Heart left ventricle (tissue), 16 donors: ENCODE measurements around the gene RPRD1B. TPM values are rescaled to one million over a fixed set of nuclear protein-coding genes. Genes with fewer than 3 reads are reported as not detected.
"Not testable (repeated sequence)": the region's sequence is repeated elsewhere in the genome, so short reads cannot be mapped to it uniquely, and the experiment has no call there.

Source experiments
- ATAC-seq, 4 donors: fragments of 200-7000 bp; cut with Tn5 transposase; one replicate each; pipeline ENCODE4 v1.9.1; 2020 to 2022; ENCODE audit warnings: moderate library complexity in 4 of 4, mild to moderate bottlenecking in 3 of 4, moderate number of reproducible peaks in 1 of 4
- DNase-seq, 5 donors: peaks; one replicate each; pipeline ENCODE4 v3.0.0-alpha.2; 2020
- H3K27ac ChIP-seq, 12 donors: fragments of 200-600 bp; sonication (generic) in 4 of 12; one replicate each; pipeline versions ENCODE4 v1.5.0 to v1.8.0; 2016 to 2022; ENCODE audit warnings: mild to moderate bottlenecking in 2 of 12
- H3K27me3 ChIP-seq, 9 donors: fragments of 200-600 bp; sonication (generic) in 2 of 9; one replicate each; pipeline versions ENCODE4 v1.5.1 to v1.8.0; 2016 to 2022; ENCODE audit warnings: mild to moderate bottlenecking in 3 of 9
- H3K36me3 ChIP-seq, 9 donors: fragments of 200-600 bp; sonication (generic) in 2 of 9; one replicate each; pipeline versions ENCODE4 v1.5.0 to v1.8.0; 2018 to 2022; ENCODE audit warnings: mild to moderate bottlenecking in 2 of 9
- H3K4me1 ChIP-seq, 12 donors: fragments of 200-600 bp; sonication (generic) in 4 of 12; one replicate each; pipeline versions ENCODE4 v1.5.0 to v1.8.0; 2016 to 2022; ENCODE audit warnings: mild to moderate bottlenecking in 3 of 12
- H3K4me3 ChIP-seq, 12 donors: fragments of 200-600 bp; sonication (generic) in 4 of 12; one replicate each; pipeline versions ENCODE4 v1.5.0 to v1.8.0; 2017 to 2022; ENCODE audit warnings: mild to moderate bottlenecking in 9 of 12, moderate library complexity in 4 of 12
- H3K9me3 ChIP-seq, 12 donors: fragments of 200-600 bp; sonication (generic) in 4 of 12; one replicate each; pipeline versions ENCODE4 v1.5.0 to v1.8.0; 2016 to 2022; ENCODE audit warnings: mild to moderate bottlenecking in 1 of 12
- POLR2A ChIP-seq, 2 donors: fragments of 450-650 bp; IDR thresholded peaks; one replicate each; pipeline ENCODE4 v1.6.1; 2017; ENCODE audit warnings: antibody characterized with exemption in 2 of 2, mild to moderate bottlenecking in 2 of 2, moderate library complexity in 2 of 2
- WGBS, 4 donors: extraction: QIAGEN DNeasy Blood & Tissue Kit in 2 of 4; methylation state at CpG; one replicate each; pipeline versions ENCODE4 v1.1.5 to v1.1.7; 2013 to 2018; 5-methylcytosine and 5-hydroxymethylcytosine counted together
- intact Hi-C, 10 donors: fragments of 100-400 bp; cut with DNase I; formaldehyde crosslinking; loops; one replicate each; pipeline versions ENCODE4 v1.11.1 to v1.14.2; 2022
- polyA plus RNA-seq, 2 donors: library from polyadenylated mRNA; stranded (reverse); fragments of 200-250 nt; gene quantifications; one replicate each; pipeline ENCODE4 v1.2.3, GENCODE V29; 2013
- total RNA-seq, 9 donors: library from RNA; depleted of rRNA in 2 of 9; stranded (reverse); fragments of >200 nt in 2 of 9; fragmentation: NEBNext Ultra II Directional in 3 of 9; extraction: Animal tissue kit (Norgen Biotek cat#: 25700) in 3 of 9; gene quantifications; one replicate each; pipeline versions ENCODE4 v1.1.0 to v1.2.4, GENCODE V29; 2016 to 2023
- TF ChIP-seq, protein P1 (sequence below), 12 donors: fragments of 200-600 bp; sonication (generic) in 4 of 12; IDR thresholded peaks; one replicate each; pipeline versions ENCODE4 v1.5.0 to v1.8.0; 2018 to 2022; ENCODE audit warnings: antibody characterized with exemption in 12 of 12, mild to moderate bottlenecking in 5 of 12
- donor health status: ischemic (EF 13 %, LVEDD 7.1; RV severe dilation, severe dysfunction).
- donor health status: healthy with polysubstance abuse.
- donor health status: DM: no; HTN: yes; CAD: no.
- donor health status: DM: no; HTN: no; CAD: no.
- donor health status: ischemic (EF 25% LVEDD 6.9; RV normal size, moderate dysfunction).
- donor health status: ischemic (EF 25% LVEDD 5.7; RV mildly dilated, moderate dysfunction).
- donor health status: healthy.
- donor health status: DM: yes; HTN: yes; CAD: no.
- donor health status: ischemic (EF 35%, LVEDD 5.7; RV mildly dilated, moderate dysfunction).
- donor health status: nonischemic (EF 11% LVEDD 7.7; RV severe dilation, severe dysfunction).
- donor health status: DM: yes; HTN: yes; CAD: no.
- donor health status: PGD.
- donor health status: ischemic (EF 29% LVEDD 5.4; RV normal size, mild dysfunction).
- donor health status: nonischemic (EF 23%, LVEDD 6.1; RV moderate dilation, normal function).

RPRD1B gene
- total and polyA plus RNA-seq, 11 donors, result 9.1 to 60.2 (median 41.8) TPM

- DNase-seq (no peak), ATAC-seq (no peak)
- WGBS, 4 donors, result 86 to 91% (median 89%) methylated on average over 5 of the region's 5 CpGs
- TF ChIP-seq, protein P1, sequence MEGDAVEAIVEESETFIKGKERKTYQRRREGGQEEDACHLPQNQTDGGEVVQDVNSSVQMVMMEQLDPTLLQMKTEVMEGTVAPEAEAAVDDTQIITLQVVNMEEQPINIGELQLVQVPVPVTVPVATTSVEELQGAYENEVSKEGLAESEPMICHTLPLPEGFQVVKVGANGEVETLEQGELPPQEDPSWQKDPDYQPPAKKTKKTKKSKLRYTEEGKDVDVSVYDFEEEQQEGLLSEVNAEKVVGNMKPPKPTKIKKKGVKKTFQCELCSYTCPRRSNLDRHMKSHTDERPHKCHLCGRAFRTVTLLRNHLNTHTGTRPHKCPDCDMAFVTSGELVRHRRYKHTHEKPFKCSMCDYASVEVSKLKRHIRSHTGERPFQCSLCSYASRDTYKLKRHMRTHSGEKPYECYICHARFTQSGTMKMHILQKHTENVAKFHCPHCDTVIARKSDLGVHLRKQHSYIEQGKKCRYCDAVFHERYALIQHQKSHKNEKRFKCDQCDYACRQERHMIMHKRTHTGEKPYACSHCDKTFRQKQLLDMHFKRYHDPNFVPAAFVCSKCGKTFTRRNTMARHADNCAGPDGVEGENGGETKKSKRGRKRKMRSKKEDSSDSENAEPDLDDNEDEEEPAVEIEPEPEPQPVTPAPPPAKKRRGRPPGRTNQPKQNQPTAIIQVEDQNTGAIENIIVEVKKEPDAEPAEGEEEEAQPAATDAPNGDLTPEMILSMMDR (IDR thresholded peaks at IDR 0.05), result no peak
- no peak for TF ChIP-seq POLR2A (IDR thresholded peaks at IDR 0.05)
- Histone ChIP-seq H3K27me3 (no peaks in the 10 kb centered on the region), H3K4me3 (no peak overlapping the region), H3K9me3 (no peaks in the 10 kb centered on the region), H3K4me1 (peaks cover 0 to 9% (median 1%) of the 10 kb centered on the region in 12 donors), H3K27ac (no peak overlapping the region), H3K36me3 (peaks cover 0 to 75% (median 54%) of the 10 kb centered on the region in 9 donors)
- intact Hi-C loops, result no loop called here
Observed at GRCh38 chr20:38005903-38006302, 27.6 kb upstream of the RPRD1B start.

DNA sequence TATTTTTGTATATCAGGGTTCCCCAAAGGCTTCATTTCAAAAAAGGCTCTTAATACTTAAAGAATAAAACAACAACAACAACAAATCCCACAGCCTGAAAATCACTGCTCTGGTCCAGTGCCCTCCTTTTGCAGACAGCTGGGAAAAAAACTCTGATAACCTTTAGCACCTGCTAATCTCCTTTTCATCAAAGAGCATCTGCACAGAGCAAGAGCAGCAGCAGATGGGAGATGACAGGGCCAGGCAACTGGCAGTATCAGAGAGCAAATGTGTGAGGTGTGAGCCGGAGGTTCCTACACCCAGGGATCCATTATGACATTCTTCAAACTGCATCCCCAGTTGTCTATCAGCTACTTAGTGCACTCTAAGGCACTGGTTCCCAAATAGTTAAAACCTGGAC is 26.0 kb upstream of the RPRD1B start:
- intact Hi-C loops, result no loop called here
- TF ChIP-seq POLR2A (IDR thresholded peaks at IDR 0.05), result no peak
- TF ChIP-seq, protein P1 (IDR thresholded peaks at IDR 0.05), result no peak
- Histone ChIP-seq H3K27ac (no peak overlapping the region), H3K27me3 (no peaks in the 10 kb centered on the region), H3K9me3 (no peaks in the 10 kb centered on the region), H3K4me3 (no peak overlapping the region), H3K36me3 (peaks cover 0 to 75% (median 53%) of the 10 kb centered on the region in 9 donors), H3K4me1 (peaks cover 0 to 3% (median 0%) of the 10 kb centered on the region in 12 donors)
- ATAC-seq (no peak), DNase-seq (no peak)
- WGBS, 4 donors, result 91 to 100% (median 97%) methylated on average over 1 of the region's 1 CpG

GRCh38 chr20:38008233-38008944 is 25.2 kb upstream of the RPRD1B start:
- intact Hi-C loops, result no loop called here
- H3K4me3 ChIP-seq, result no peak overlapping the region
- no peaks in the 10 kb centered on the region for H3K9me3 ChIP-seq
- H3K36me3 ChIP-seq, result peaks cover 0 to 75% (median 53%) of the 10 kb centered on the region in 9 donors
- H3K27ac ChIP-seq, result no peak overlapping the region
- peaks cover 0 to 9% (median 0%) of the 10 kb centered on the region in 12 donors for H3K4me1 ChIP-seq
- no peak for TF ChIP-seq POLR2A (IDR thresholded peaks at IDR 0.05)
- TF ChIP-seq, protein P1 (IDR thresholded peaks at IDR 0.05), result no peak
- WGBS, 4 donors, result 93 to 97% (median 96%) methylated on average over 5 of the region's 5 CpGs
- DNase-seq (no peak), ATAC-seq (no peak)
- no peaks in the 10 kb centered on the region for H3K27me3 ChIP-seq

DNA sequence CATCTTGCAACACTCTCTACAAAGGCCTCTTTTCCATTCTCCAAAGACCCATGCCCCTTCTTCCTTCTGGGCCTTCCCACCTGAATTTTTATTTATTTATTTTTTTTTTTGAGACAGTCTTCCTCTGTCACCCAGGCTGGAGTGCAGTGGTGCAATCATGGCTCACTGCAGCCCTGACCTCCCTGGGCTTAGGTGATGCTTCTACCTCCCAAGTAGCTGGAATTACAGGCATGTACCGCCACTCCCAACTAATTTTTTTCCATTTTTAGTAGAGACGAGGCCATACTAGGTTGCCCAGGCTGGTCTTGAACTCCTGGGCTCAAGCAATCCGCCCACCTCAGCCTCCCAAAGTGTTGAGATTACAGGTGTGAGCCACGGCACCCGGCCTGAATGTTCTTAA is 24.1 kb upstream of the RPRD1B start:
- 98 to 100% (median 98%) methylated on average over 5 of the region's 5 CpGs for WGBS, 4 donors
- intact Hi-C loops, H3K27ac ChIP-seq, H3K27me3 ChIP-seq, H3K9me3 ChIP-seq, DNase-seq, H3K4me3 ChIP-seq, ATAC-seq: not testable (repeated sequence)
- Histone ChIP-seq H3K4me1 (peaks cover 0 to 14% (median 0%) of the 10 kb centered on the region in 12 donors), H3K36me3 (peaks cover 0 to 71% (median 48%) of the 10 kb centered on the region in 9 donors)
